Measurements from ENCODE around the gene SLC30A1. TPM values are rescaled to one million over a fixed set of nuclear protein-coding genes. Genes with fewer than 3 reads are reported as not detected.

SLC30A1 gene
- total and polyA plus RNA-seq, 8 donors = 12.5 to 37.7 (median 16.1) TPM

- intact Hi-C loops (cut with DNase I) = no loop called here
- no peaks in the 10 kb centered on the region for H3K9me3 ChIP-seq
- peak; percentile 42 for ATAC-seq
- H3K4me1 ChIP-seq = peaks cover 6 to 43% of the 10 kb centered on the region in 2 donors
- no peak for DNase-seq
- no peaks in the 10 kb centered on the region for H3K36me3 ChIP-seq
- no peaks in the 10 kb centered on the region for H3K27me3 ChIP-seq
- peak overlapping the region in 1 of 2 donors; percentile 33 for H3K27ac ChIP-seq
- TF ChIP-seq, protein P1, sequence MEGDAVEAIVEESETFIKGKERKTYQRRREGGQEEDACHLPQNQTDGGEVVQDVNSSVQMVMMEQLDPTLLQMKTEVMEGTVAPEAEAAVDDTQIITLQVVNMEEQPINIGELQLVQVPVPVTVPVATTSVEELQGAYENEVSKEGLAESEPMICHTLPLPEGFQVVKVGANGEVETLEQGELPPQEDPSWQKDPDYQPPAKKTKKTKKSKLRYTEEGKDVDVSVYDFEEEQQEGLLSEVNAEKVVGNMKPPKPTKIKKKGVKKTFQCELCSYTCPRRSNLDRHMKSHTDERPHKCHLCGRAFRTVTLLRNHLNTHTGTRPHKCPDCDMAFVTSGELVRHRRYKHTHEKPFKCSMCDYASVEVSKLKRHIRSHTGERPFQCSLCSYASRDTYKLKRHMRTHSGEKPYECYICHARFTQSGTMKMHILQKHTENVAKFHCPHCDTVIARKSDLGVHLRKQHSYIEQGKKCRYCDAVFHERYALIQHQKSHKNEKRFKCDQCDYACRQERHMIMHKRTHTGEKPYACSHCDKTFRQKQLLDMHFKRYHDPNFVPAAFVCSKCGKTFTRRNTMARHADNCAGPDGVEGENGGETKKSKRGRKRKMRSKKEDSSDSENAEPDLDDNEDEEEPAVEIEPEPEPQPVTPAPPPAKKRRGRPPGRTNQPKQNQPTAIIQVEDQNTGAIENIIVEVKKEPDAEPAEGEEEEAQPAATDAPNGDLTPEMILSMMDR (IDR thresholded peaks at IDR 0.05) = no peak
- H3K4me3 ChIP-seq = no peak overlapping the region
Observed at GRCh38 chr1:211591980-211592493, 13.1 kb upstream of the SLC30A1 start.

GRCh38 chr1:211589782-211590721, 11.1 kb upstream of the SLC30A1 start:
- Histone ChIP-seq H3K36me3 (no peaks in the 10 kb centered on the region), H3K4me3 (no peak overlapping the region), H3K27me3 (no peaks in the 10 kb centered on the region), H3K4me1 (peaks cover 6 to 38% of the 10 kb centered on the region in 2 donors), H3K27ac (peak overlapping the region; percentile 55 to 79), H3K9me3 (no peaks in the 10 kb centered on the region)
- ATAC-seq = peak; percentile 93
- TF ChIP-seq, protein P1 (IDR thresholded peaks at IDR 0.05) = no peak
- intact Hi-C loops (cut with DNase I) = no loop called here
- peak in 2 of 4 donors; percentile 91 to 92 for DNase-seq

GRCh38 chr1:211588711-211589110, 9.8 kb upstream of the SLC30A1 start:
- DNase-seq (no peak), ATAC-seq (no peak)
- Histone ChIP-seq H3K27me3 (no peaks in the 10 kb centered on the region), H3K27ac (no peak overlapping the region), H3K36me3 (no peaks in the 10 kb centered on the region), H3K4me3 (no peak overlapping the region), H3K4me1 (peaks cover 6 to 41% of the 10 kb centered on the region in 2 donors), H3K9me3 (no peaks in the 10 kb centered on the region)
- intact Hi-C loops (cut with DNase I) = no loop called here
- TF ChIP-seq, protein P1 (IDR thresholded peaks at IDR 0.05) = no peak

DNA sequence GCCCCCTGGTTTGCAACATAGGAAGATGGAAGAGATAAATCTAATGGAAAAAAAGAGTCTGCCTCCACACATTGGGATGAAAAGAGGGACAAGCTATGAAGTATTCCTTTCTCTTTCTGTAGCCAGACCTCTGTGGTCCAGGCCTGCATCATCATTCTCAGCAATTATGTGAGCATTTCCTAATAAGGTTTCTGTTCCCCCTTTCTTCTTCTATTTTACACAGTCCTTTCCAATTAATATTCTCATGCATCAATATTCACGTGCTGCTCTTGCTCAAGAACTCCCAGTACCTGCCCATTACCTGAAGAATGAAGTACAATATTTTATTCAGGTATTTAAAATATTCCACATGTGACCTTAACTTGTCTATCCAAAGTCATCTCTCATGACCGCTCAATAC, 8.2 kb upstream of the SLC30A1 start:
- H3K4me1 ChIP-seq = peaks cover 6 to 53% of the 10 kb centered on the region in 2 donors
- intact Hi-C loops (cut with DNase I) = no loop called here
- TF ChIP-seq, protein P1 (IDR thresholded peaks at IDR 0.05) = no peak

GRCh38 chr1:211586538-211586937, 7.6 kb upstream of the SLC30A1 start:
- H3K27me3 ChIP-seq = no peaks in the 10 kb centered on the region
- peaks cover 6 to 50% of the 10 kb centered on the region in 2 donors for H3K4me1 ChIP-seq
- H3K36me3 ChIP-seq = no peaks in the 10 kb centered on the region
- DNase-seq (no peak), ATAC-seq (no peak)
- TF ChIP-seq, protein P1 (IDR thresholded peaks at IDR 0.05) = no peak
- no peak overlapping the region for H3K27ac ChIP-seq
- H3K9me3 ChIP-seq = no peaks in the 10 kb centered on the region
- no peak overlapping the region for H3K4me3 ChIP-seq
- intact Hi-C loops (cut with DNase I) = no loop called here

More for the DNA sequence above, 8.2 kb upstream of the SLC30A1 start:
- no peaks in the 10 kb centered on the region for H3K27me3 ChIP-seq
- ATAC-seq = no peak
- no peak overlapping the region for H3K27ac ChIP-seq
- no peak for DNase-seq
- no peaks in the 10 kb centered on the region for H3K9me3 ChIP-seq
- no peak overlapping the region for H3K4me3 ChIP-seq
- H3K36me3 ChIP-seq = no peaks in the 10 kb centered on the region
